Measurements from ENCODE around the gene DZIP1.

- TF ChIP-seq PREB (CRISPR knock-in tag; IDR thresholded peaks at IDR 0.05; ENCODE audit: borderline replicate concordance) = no peak
- no peak for TF ChIP-seq KAT7 (CRISPR knock-in tag; IDR thresholded peaks at IDR 0.05; ENCODE audit: borderline replicate concordance)
- TF ChIP-seq ELF4 (CRISPR knock-in tag; IDR thresholded peaks at IDR 0.05; ENCODE audit: low read depth) = no peak
- TF ChIP-seq NR3C1 (CRISPR knock-in tag; conservative IDR thresholded peaks at IDR 0.05; ENCODE audit: low read depth) = no peak
- TF ChIP-seq FOXP4 (CRISPR knock-in tag; IDR thresholded peaks at IDR 0.05) = no peak
- TF ChIP-seq CTCF (IDR thresholded peaks at IDR 0.05) = no peak
- no peak for TF ChIP-seq GABPB1 (CRISPR knock-in tag; IDR thresholded peaks at IDR 0.05)
- no peak for TF ChIP-seq ATF3 (CRISPR knock-in tag; conservative IDR thresholded peaks at IDR 0.05)
These were observed 16.9 kb downstream of the DZIP1 start for GRCh38 chr13:95627590-95627989.
